Left forelimb (tissue), 1 donor: ENCODE measurements around the gene ERI3.

Experiments
- DNase-seq: peaks from one replicate; pipeline ENCODE4 v3.0.0-alpha.2; 2018; ENCODE audit warnings: low spot score

Gene ERI3

DNA sequence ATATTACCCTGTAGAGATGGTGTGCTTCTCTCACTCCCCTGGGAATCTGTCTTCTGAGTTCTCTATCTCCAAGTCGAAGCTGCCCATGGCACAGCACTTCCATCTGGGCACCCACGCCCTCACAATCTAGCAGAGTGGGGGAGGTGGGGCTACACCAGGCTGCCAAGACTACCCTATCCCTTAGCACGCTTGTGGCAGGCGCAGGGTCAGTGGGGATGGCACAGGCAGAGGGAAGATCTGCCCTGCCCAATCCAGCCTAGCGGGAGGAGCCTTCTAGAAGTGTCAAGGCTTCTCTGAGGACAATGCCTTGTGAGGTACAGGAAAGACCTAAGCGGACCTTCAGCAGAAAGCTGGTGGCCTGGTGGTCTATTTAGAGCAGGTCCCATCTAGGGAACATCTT, 92.6 kb downstream of the ERI3 start:
- no peak for DNase-seq

DNA sequence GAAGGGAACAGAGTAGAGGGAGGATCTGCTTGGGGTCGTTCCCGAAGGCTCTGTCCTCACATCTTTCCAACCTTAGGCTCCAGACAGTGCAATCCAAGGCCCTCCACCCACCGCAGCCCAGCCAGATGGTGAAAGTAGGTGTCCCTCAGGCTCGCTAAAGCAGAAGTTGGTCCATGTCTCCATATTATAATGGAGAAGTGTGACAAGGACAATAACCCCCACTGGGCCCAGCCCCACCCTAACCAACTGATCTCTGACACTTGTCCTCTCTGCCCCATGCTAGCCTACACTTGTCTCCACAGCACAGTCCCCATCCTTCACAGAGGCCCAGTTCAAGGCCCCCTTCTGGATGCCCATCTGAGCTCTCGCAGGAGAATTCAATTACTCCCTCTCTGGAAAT, 93.1 kb downstream of the ERI3 start:
- DNase-seq = no peak

- no peak for DNase-seq
Observed at GRCh38 chr1:44261171-44261817, 93.8 kb downstream of the ERI3 start.

GRCh38 chr1:44260792-44261170, 94.3 kb downstream of the ERI3 start:
- no peak for DNase-seq

GRCh38 chr1:44259090-44259489, 96.0 kb downstream of the ERI3 start:
- DNase-seq = no peak

- no peak for DNase-seq
Observed at GRCh38 chr1:44256762-44257554, 98.1 kb downstream of the ERI3 start.

GRCh38 chr1:44254392-44254910, 100.6 kb downstream of the ERI3 start:
- DNase-seq = no peak

- DNase-seq = no peak
Observed at GRCh38 chr1:44251989-44252671, 102.9 kb downstream of the ERI3 start.

GRCh38 chr1:44251486-44251885, 103.6 kb downstream of the ERI3 start:
- no peak for DNase-seq

DNA sequence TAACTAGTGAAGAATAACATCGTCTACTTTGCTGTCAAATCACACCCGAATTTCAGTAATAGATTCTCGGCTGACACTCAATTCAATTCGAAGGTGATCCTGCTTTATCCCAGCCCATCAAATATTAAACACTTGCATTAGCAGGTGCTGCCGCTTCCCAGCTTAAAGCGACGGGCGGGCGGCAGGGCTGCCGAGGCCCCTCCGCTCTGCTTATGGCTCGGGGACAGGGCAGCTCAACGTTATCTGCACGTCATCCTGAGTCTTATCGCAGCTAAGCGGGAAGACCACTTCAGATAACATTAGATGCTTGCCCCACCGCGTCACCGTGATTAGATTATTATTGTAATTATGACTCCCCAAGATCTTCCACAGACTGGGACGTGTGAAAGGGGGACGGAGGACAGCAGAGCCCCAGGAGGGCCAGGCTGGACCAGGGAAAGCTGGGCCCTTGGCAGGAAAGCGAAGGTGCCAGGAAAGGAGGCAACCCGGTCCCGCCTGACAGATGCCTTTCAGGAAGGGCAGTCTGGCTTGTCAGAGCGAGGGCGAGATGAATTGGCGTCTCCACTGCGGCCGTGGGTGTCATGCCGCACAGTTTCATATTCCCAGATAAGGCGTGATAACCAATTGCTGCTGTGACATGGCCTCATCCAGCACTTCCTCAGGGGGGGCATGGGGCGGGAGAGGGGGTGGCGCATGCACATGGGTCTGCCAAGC, 104.8 kb downstream of the ERI3 start:
- no peak for DNase-seq

GRCh38 chr1:44249543-44249942, 105.5 kb downstream of the ERI3 start:
- DNase-seq = no peak

- DNase-seq = no peak
Observed at GRCh38 chr1:44246806-44247205, 108.3 kb downstream of the ERI3 start.

- DNase-seq = no peak
Observed at GRCh38 chr1:44244986-44245385, 110.1 kb downstream of the ERI3 start.

- DNase-seq = no peak
Observed at GRCh38 chr1:44243782-44244495, 111.1 kb downstream of the ERI3 start.

DNA sequence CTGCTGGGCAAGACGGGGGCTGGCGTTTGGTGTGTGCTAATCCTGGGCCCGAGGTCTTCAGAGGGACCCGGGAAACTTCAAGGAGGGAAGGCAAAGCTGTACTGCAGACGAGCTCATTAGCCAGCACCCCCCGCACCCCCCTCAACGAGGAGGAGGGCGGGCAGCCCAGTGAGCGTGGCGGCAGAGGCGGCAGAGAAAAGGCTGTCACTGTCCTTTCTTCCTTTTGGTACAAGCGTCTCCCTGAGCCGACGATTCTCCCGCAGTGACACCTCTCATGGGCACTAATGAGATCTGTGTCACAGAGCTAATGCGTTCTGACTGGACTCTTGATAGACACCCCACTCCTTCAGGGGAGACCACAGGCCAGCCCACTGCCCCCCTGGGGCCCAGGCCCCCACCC, 112.3 kb downstream of the ERI3 start:
- no peak for DNase-seq

GRCh38 chr1:44240802-44241671, 114.0 kb downstream of the ERI3 start:
- no peak for DNase-seq

DNA sequence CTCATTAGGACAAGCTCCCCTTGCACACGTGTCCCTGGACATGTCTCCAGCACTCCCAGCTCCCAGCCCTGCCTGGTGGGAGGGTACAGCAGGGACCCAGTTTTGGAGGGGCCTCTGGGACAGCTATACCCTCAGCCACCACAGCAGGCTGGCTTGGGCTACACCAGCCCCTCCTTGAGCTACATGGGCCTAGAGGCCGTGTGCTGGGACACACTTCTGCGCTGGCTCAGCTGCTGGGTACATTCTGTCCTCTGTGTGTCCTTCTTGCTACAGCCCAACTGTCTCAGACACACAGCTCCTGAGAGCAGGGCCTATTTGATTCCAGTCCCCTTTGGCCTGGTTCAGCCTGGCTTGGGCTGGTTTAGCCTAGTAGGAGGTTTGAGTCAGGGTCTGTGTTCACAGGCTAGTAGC, 115.1 kb downstream of the ERI3 start:
- no peak for DNase-seq

DNA sequence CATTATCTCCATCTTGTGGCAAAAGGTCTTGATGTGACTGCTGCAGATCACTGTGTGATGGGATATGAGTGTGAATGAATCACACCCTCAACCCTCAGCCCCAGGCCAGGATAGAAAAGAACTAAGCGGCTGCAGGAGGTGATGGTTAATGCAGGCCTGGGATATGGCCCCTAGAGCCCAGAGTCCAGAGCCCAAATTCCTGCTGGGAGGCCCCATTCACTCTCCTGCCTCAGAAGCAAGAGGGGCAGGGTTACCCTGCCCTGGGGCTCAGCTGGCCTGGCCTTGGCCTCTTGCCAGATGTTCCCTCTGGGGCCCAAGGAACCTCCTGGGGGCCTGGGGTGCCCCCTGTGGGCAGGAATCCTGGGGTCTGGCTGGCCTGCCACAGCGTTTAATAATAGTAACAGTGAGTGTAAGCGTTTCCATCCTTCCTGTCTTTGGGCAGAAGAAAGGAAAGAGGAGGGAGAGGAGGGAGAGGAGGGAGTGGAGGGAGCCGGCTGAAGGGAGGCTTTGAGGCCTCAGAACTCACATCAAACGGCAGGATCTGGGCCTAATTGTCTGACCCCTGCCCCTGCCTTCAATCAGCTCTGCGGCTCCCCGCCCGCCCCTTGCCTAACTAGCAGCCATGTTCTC, 115.6 kb downstream of the ERI3 start:
- DNase-seq = no peak

- DNase-seq = no peak
Observed at GRCh38 chr1:44238660-44239059, 116.4 kb downstream of the ERI3 start.
